Kidney (tissue), 14 donors: ENCODE data around the gene MAN2A2. TPM values are rescaled to one million over a fixed set of nuclear protein-coding genes. Genes with fewer than 3 reads are reported as not detected.

Experiments
- DNase-seq, 5 donors: peaks; one replicate each; pipeline ENCODE4 v3.0.0-alpha.2; 2013 to 2020
- FAIRE-seq: peaks from 2 replicates; lab custom pipeline; 2012; peaks lifted over from hg19 to GRCh38; lab: Jason Lieb, UNC
- H3K27ac ChIP-seq, 2 donors: one replicate each; pipeline ENCODE4 v1.7.0; 2013; ENCODE audit warnings: low read depth in 2 of 2, low read length in 2 of 2, inconsistent platforms in 1 of 2
- H3K27me3 ChIP-seq: one replicate; pipeline ENCODE4 v1.7.1; 2013; ENCODE audit warnings: low read length, inconsistent platforms; ENCODE audit not compliant: control insufficient read depth, insufficient read depth
- H3K36me3 ChIP-seq, 3 donors: one replicate each; pipeline versions ENCODE4 v1.7.0 to v1.7.1; 2013; ENCODE audit warnings: low read length in 3 of 3, control low read depth in 1 of 3, inconsistent platforms in 1 of 3; ENCODE audit not compliant: insufficient read depth in 3 of 3, control insufficient read depth in 2 of 3
- H3K4me1 ChIP-seq, 3 donors: one replicate each; pipeline versions ENCODE4 v1.7.0 to v1.7.1; 2013; ENCODE audit warnings: low read length in 3 of 3, inconsistent platforms in 1 of 3, low read depth in 1 of 3; ENCODE audit not compliant: control insufficient read depth in 2 of 3, insufficient read depth in 2 of 3
- H3K4me3 ChIP-seq, 3 donors: one replicate each; pipeline versions ENCODE4 v1.7.0 to v1.8.1; 2013; ENCODE audit warnings: low read length in 3 of 3, control low read depth in 1 of 3, inconsistent platforms in 1 of 3
- H3K9ac ChIP-seq, 3 donors: one replicate each; pipeline versions ENCODE4 v1.7.0 to v1.7.1; 2013; ENCODE audit warnings: low read length in 3 of 3, control low read depth in 1 of 3, inconsistent platforms in 1 of 3
- H3K9me3 ChIP-seq, 3 donors: one replicate each; pipeline versions ENCODE4 v1.7.0 to v1.7.1; 2013; ENCODE audit warnings: low read length in 3 of 3, control low read depth in 1 of 3, inconsistent platforms in 1 of 3; ENCODE audit not compliant: control insufficient read depth in 2 of 3, insufficient read depth in 1 of 3
- intact Hi-C: fragments of 100-400 bp; cut with DNase I; formaldehyde crosslinking; loops from one replicate; pipeline ENCODE4 v1.11.1; 2022
- polyA plus RNA-seq: library from polyadenylated mRNA; stranded (reverse); fragments of 350-450 nt; fragmentation: Illumina TruSeq; extraction: RNeasy Lipid Tissue Mini Kit (QIAGEN cat#74804); gene quantifications from one replicate; pipeline ENCODE4 v1.2.3, GENCODE V29; 2014; ENCODE audit warnings: low read depth, low replicate concordance; ENCODE audit not compliant: insufficient read depth
- total RNA-seq: library from RNA; stranded (reverse); fragmentation: NEBNext Ultra II Directional; extraction: Animal tissue kit (Norgen Biotek cat#: 25700); gene quantifications from one replicate; pipeline ENCODE4 v1.2.1, GENCODE V29; 2021
- TF ChIP-seq, protein P1 (sequence below): IDR thresholded peaks from 3 replicates; pipeline ENCODE4 v1.5.1; 2012; ENCODE audit warnings: mild to moderate bottlenecking, moderate library complexity, borderline replicate concordance; ENCODE audit not compliant: insufficient read depth; ENCODE audit errors: extremely low read depth
- donor health status: control.
- donor health status: control.
- donor health status: control.
- donor health status: control.
- donor health status: control.
- donor health status: DM: yes; HTN: yes; CAD: no.
- donor health status: Normal renal cell carcinoma (clear cell type).

MAN2A2 gene
- total and polyA plus RNA-seq, 2 donors from 2014 or later, result 11.4 to 56.3 TPM

DNA sequence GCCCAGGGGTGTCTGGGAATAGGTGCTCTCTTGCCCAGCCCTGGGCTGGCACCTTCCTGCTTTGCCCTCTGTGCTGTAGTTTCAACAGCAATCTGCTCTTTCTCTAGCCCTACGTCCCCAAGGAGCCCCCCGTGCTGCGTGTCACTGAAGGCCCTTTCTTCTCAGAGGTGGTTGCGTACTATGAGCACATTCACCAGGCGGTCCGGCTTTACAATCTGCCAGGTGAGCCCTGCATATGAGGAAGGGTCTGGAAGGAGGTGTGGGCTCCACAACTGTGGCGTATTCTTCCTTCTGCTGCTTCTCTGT lies 9.6 kb downstream of the MAN2A2 start:
- FAIRE-seq (no peak), DNase-seq (no peak)
- no peaks in the 10 kb centered on the region for H3K27me3 ChIP-seq
- intact Hi-C loops, result no loop called here
- TF ChIP-seq, protein P1, sequence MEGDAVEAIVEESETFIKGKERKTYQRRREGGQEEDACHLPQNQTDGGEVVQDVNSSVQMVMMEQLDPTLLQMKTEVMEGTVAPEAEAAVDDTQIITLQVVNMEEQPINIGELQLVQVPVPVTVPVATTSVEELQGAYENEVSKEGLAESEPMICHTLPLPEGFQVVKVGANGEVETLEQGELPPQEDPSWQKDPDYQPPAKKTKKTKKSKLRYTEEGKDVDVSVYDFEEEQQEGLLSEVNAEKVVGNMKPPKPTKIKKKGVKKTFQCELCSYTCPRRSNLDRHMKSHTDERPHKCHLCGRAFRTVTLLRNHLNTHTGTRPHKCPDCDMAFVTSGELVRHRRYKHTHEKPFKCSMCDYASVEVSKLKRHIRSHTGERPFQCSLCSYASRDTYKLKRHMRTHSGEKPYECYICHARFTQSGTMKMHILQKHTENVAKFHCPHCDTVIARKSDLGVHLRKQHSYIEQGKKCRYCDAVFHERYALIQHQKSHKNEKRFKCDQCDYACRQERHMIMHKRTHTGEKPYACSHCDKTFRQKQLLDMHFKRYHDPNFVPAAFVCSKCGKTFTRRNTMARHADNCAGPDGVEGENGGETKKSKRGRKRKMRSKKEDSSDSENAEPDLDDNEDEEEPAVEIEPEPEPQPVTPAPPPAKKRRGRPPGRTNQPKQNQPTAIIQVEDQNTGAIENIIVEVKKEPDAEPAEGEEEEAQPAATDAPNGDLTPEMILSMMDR, result no peak
- no peak overlapping the region for H3K27ac ChIP-seq
- H3K36me3 ChIP-seq, result peaks cover 2 to 68% (median 51%) of the 10 kb centered on the region in 3 donors
- no peak overlapping the region for H3K4me3 ChIP-seq
- H3K9ac ChIP-seq, result no peak overlapping the region
- no peaks in the 10 kb centered on the region for H3K4me1 ChIP-seq
- H3K9me3 ChIP-seq, result no peaks in the 10 kb centered on the region

DNA sequence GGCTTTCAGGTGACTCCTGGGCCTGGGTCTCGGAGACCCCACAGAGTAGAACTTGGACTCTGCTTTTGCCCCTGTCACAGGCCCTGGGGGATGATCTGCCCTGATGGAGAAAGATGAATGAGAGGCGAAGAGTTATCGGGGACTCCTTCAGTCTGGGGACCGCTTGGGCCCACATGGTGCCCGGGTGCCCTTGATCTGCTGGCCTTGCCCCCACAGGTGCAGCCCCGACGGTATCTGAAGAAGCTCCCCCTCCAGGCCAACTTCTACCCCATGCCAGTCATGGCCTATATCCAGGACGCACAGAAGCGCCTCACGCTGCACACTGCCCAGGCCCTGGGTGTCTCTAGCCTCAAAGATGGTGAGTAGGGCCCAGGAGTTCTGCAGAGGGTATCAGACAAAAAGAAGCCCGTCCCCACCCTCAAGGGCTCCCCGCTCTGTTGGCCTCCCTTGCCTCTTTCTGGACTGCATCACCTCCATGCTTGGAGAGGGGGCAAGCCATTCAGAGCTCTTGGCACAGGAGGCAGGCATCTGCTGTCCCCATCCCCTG lies 10.4 kb downstream of the MAN2A2 start:
- no peak for FAIRE-seq
- Histone ChIP-seq H3K9ac (no peak overlapping the region), H3K27me3 (no peaks in the 10 kb centered on the region), H3K9me3 (no peaks in the 10 kb centered on the region), H3K4me3 (no peak overlapping the region), H3K36me3 (peaks cover 2 to 68% (median 57%) of the 10 kb centered on the region in 3 donors), H3K4me1 (no peaks in the 10 kb centered on the region), H3K27ac (no peak overlapping the region)
- TF ChIP-seq, protein P1, result no peak
- intact Hi-C loops, result no loop called here
- peak in 1 of 5 donors; percentile 52 for DNase-seq

DNA sequence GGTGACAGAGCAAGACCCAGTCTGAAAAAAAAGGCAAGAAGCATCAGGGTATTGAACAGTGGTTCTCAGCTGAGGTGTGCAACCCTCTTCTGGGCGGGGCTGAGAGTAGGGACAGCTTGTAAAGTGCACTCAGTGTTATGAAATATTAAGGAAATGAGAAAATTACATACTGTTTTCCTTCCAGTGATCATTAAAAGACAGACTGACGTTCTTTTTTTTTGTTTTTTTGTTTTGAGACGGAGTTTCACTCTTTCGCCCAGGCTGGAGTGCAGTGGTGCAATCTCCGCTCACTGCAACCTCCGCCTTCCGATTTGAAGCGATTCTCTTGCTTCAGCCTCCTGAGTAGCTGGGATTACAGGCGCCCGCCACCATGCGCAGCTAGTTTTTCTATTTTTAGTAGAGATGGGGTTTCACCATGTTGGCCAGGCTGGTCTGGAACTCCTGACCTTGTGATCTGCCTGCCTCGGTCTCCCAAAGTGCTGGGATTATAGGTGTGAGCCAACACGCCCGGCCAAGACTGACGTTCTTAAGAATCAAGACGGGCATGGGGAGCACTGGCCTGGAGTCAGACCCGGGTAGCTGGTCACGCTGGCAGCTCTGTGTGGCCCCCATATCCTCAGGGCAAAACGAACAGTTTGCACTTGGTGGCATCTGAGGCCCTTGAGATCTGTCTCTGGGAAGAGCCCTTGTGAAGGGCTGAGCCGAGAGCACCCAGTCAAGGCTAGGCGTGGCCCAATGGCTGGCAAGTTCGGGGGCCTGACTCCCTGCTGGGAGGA lies 11.4 kb downstream of the MAN2A2 start:
- Histone ChIP-seq H3K9ac (no peak overlapping the region), H3K9me3 (no peaks in the 10 kb centered on the region), H3K36me3 (peaks cover 2 to 71% (median 57%) of the 10 kb centered on the region in 3 donors), H3K4me1 (no peaks in the 10 kb centered on the region), H3K4me3 (no peak overlapping the region), H3K27ac (no peak overlapping the region), H3K27me3 (no peaks in the 10 kb centered on the region)
- TF ChIP-seq, protein P1, result no peak
- DNase-seq (peak in 1 of 5 donors; percentile 46), FAIRE-seq (no peak)
- intact Hi-C loops, result no loop called here
